ENCODE results near the gene ELP2.

GRCh38 chr18:36089001-36089400 lies 40.7 kb upstream of the ELP2 start:
- TF ChIP-seq CTCF (IDR thresholded peaks at IDR 0.05): no peak
- no peak for TF ChIP-seq POLR2A (IDR thresholded peaks at IDR 0.05)
- TF ChIP-seq POLR2AphosphoS5 (IDR thresholded peaks at IDR 0.05): no peak
